Tibial nerve (tissue), 3 donors: ENCODE results near the gene TM4SF18.

Source experiments
- CTCF ChIP-seq, 5 experiments: fragments of 200-600 bp in 3 of 5; fragments of 450-650 bp in 2 of 5; sonication (generic) in 3 of 5; IDR thresholded peaks; one replicate each; pipeline ENCODE4 v1.5.1; 2016 to 2019; ENCODE audit warnings: antibody characterized with exemption in 5 of 5, mild to moderate bottlenecking in 3 of 5, moderate library complexity in 2 of 5
- POLR2A ChIP-seq, 2 donors: fragments of 450-650 bp; IDR thresholded peaks; one replicate each; pipeline ENCODE4 v1.6.1; 2017; ENCODE audit warnings: antibody characterized with exemption in 2 of 2, mild to moderate bottlenecking in 2 of 2, moderate library complexity in 2 of 2

GRCh38 chr3:149362366-149362765 is 28.9 kb upstream of the TM4SF18 start:
- TF ChIP-seq CTCF (IDR thresholded peaks at IDR 0.05) (no peak), POLR2A (IDR thresholded peaks at IDR 0.05) (no peak)
